ENCODE results near the gene CA5B. TPM values are rescaled to one million over a fixed set of nuclear protein-coding genes. Genes with fewer than 3 reads are reported as not detected.

CA5B gene
- total RNA-seq, 1 experiment from 2014 or later, result 8.3 TPM

DNA sequence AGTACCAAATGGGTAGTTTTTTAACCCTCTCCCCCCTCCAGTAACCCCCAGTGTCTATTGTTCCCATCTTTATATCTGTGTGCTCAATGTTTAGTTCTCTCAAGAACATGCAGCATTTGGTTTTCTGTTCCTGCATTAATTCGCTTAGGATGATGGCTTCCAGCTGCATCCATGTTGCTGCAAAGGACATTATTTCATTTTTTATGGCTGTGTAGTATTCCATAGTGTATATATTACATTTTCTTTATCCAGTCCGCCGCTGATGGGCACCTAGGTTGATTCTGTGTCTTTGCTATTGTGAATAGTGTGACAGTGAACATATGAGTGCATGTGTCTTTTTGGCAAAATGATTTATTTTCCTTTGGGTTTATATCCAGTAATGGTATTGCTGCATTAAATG is 41.6 kb upstream of the CA5B start:
- H2BK12ac ChIP-seq (ENCODE audit: insufficient read length, low read depth, low read length), result no peak overlapping the region
- no peak overlapping the region for H3K56ac ChIP-seq (ENCODE audit: insufficient read length, low read depth, low read length)
- H4K5ac ChIP-seq (ENCODE audit: insufficient read length, low read depth, low read length), result no peak overlapping the region
- H4K20me1 ChIP-seq (ENCODE audit: control insufficient read depth, insufficient read depth, insufficient read length), result no peaks in the 10 kb centered on the region
- no peak overlapping the region for H3K4ac ChIP-seq (ENCODE audit: low read depth, low read length)
- H3K79me2 ChIP-seq (ENCODE audit: insufficient read depth, low read length), result no peaks in the 10 kb centered on the region
- H3K4me1 ChIP-seq (ENCODE audit: insufficient read depth, low read length), result no peaks in the 10 kb centered on the region
- H3K4me2 ChIP-seq (ENCODE audit: insufficient read depth, insufficient read length, low read length), result no peak overlapping the region
- peaks cover 5% of the 10 kb centered on the region for H3K79me1 ChIP-seq (ENCODE audit: insufficient read depth, low read depth, low read length, poor library complexity, severe bottlenecking)
- no peak overlapping the region for H4K91ac ChIP-seq (ENCODE audit: insufficient read length, low read depth, low read length)
- Mint-ChIP-seq H3K27me3 (ENCODE audit: low read depth) (no peaks in the 10 kb centered on the region), H3K4me1 (peaks cover 9 to 12% of the 10 kb centered on the region in 2 experiments), H3K4me3 (no peak overlapping the region), H3K9me3 (no peaks in the 10 kb centered on the region), H3K27ac (no peak overlapping the region), H3K36me3 (ENCODE audit: insufficient read depth in 1 of 3, low read depth in 3 of 3) (peaks cover 25 to 32% (median 26%) of the 10 kb centered on the region in 3 experiments)
- no peak overlapping the region for H2BK120ac ChIP-seq (ENCODE audit: low read depth, low read length, poor library complexity, severe bottlenecking)
- H2BK15ac ChIP-seq (ENCODE audit: low read depth, low read length), result no peak overlapping the region
- H3K23me2 ChIP-seq (ENCODE audit: insufficient read length, low read depth, low read length, poor library complexity, severe bottlenecking), result no peaks in the 10 kb centered on the region
- no peak overlapping the region for H3K9ac ChIP-seq (ENCODE audit: extremely low read depth, insufficient read length, low read length)
- DNase-seq, result no peak
- TF ChIP-seq, protein P1, sequence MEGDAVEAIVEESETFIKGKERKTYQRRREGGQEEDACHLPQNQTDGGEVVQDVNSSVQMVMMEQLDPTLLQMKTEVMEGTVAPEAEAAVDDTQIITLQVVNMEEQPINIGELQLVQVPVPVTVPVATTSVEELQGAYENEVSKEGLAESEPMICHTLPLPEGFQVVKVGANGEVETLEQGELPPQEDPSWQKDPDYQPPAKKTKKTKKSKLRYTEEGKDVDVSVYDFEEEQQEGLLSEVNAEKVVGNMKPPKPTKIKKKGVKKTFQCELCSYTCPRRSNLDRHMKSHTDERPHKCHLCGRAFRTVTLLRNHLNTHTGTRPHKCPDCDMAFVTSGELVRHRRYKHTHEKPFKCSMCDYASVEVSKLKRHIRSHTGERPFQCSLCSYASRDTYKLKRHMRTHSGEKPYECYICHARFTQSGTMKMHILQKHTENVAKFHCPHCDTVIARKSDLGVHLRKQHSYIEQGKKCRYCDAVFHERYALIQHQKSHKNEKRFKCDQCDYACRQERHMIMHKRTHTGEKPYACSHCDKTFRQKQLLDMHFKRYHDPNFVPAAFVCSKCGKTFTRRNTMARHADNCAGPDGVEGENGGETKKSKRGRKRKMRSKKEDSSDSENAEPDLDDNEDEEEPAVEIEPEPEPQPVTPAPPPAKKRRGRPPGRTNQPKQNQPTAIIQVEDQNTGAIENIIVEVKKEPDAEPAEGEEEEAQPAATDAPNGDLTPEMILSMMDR (conservative IDR thresholded peaks at IDR 0.05), result no peak
- H2BK5ac ChIP-seq (ENCODE audit: insufficient read length, low read length), result no peak overlapping the region
- no peak overlapping the region for H3K27ac ChIP-seq (ENCODE audit: insufficient read length, low read depth, low read length)
- no peaks in the 10 kb centered on the region for H3K9me3 ChIP-seq (ENCODE audit: control insufficient read depth, low read depth, low read length)
- H3K27me3 ChIP-seq (ENCODE audit: insufficient read depth, low read length), result no peaks in the 10 kb centered on the region
- no peak overlapping the region for H2AFZ ChIP-seq (ENCODE audit: low read length)
- no peak overlapping the region for H4K8ac ChIP-seq (replicated peaks; ENCODE audit: insufficient read length, low read depth, low read length)
- H2AK5ac ChIP-seq (ENCODE audit: insufficient read length, low read length), result no peak overlapping the region
- H2BK20ac ChIP-seq (ENCODE audit: low read depth, low read length, poor library complexity, severe bottlenecking), result no peak overlapping the region
- no CpG with 5 or more reads among the region's 3 CpGs for WGBS (ENCODE audit: extremely low coverage, insufficient read length, low lambda C conversion rate)
- no peak overlapping the region for H3T11ph ChIP-seq (ENCODE audit: low read length)
- H3K18ac ChIP-seq (ENCODE audit: insufficient read length, low read depth, low read length), result no peak overlapping the region
- no peak overlapping the region for H3K23ac ChIP-seq (ENCODE audit: insufficient read length, low read depth, low read length)
- no peak overlapping the region for H3K14ac ChIP-seq (ENCODE audit: insufficient read depth, low read length)

Data from H9 (cell line).